Ascending aorta (tissue), 2 donors: ENCODE measurements around the gene POGZ. TPM values are rescaled to one million over a fixed set of nuclear protein-coding genes. Genes with fewer than 3 reads are reported as not detected.

ENCODE experiments used
- DNase-seq, 2 donors: peaks; one replicate each; pipeline ENCODE4 v3.0.0-alpha.2; 2019; ENCODE audit warnings: low spot score in 2 of 2
- H3K27ac ChIP-seq, 2 donors: fragments of 200-600 bp; sonication (generic); one replicate each; pipeline ENCODE4 v1.5.1; 2016 to 2017; ENCODE audit warnings: mild to moderate bottlenecking in 1 of 2
- H3K27me3 ChIP-seq: fragments of 200-600 bp; sonication (generic); one replicate; pipeline ENCODE4 v1.5.1; 2017
- H3K36me3 ChIP-seq, 2 donors: fragments of 200-600 bp; sonication (generic); one replicate each; pipeline ENCODE4 v1.5.1; 2016
- H3K4me1 ChIP-seq, 2 donors: fragments of 200-600 bp; sonication (generic); one replicate each; pipeline ENCODE4 v1.5.1; 2016 to 2017; ENCODE audit warnings: mild to moderate bottlenecking in 1 of 2
- H3K4me3 ChIP-seq, 2 donors: fragments of 200-600 bp; sonication (generic); one replicate each; pipeline ENCODE4 v1.5.1; 2016 to 2017; ENCODE audit warnings: mild to moderate bottlenecking in 1 of 2
- H3K9me3 ChIP-seq, 2 donors: fragments of 200-600 bp; sonication (generic); one replicate each; pipeline ENCODE4 v1.5.1; 2016
- intact Hi-C: fragments of 100-400 bp; cut with DNase I; formaldehyde crosslinking; loops from one replicate; pipeline ENCODE4 v1.15.1; 2023
- total RNA-seq: library from RNA; depleted of rRNA; stranded (reverse); fragments of >200 nt; gene quantifications from one replicate; pipeline ENCODE4 v1.1.0, GENCODE V29; 2016
- TF ChIP-seq, protein P1 (sequence below), 3 experiments: fragments of 200-600 bp in 2 of 3; fragments of 450-650 bp in 1 of 3; sonication (generic) in 2 of 3; IDR thresholded peaks; one replicate each; pipeline ENCODE4 v1.5.1; 2016 to 2019; ENCODE audit warnings: antibody characterized with exemption in 3 of 3, mild to moderate bottlenecking in 1 of 3, moderate library complexity in 1 of 3

Gene POGZ
- total RNA-seq, 1 donor from 2014 or later: 18.1 TPM

DNA sequence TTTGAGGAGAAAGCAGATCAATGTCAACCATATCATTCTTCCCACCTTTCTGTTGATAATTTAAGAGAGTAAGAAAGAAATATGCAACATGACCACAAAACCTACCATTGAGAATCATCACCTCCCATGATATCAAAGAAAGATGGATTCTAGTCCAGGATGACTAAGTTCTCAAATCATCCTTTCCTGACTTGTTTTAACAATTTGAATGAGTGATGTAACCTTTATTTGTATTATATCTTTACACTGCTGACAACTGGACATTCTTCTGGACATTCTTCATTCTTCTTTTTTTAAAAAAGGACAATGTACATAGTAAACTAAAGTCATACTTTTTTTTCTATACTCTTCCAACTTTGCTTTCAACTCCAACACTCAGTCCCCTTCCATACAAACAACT is 50.4 kb downstream of the POGZ start:
- H3K27ac ChIP-seq: no peak overlapping the region
- no peaks in the 10 kb centered on the region for H3K9me3 ChIP-seq
- TF ChIP-seq, protein P1, sequence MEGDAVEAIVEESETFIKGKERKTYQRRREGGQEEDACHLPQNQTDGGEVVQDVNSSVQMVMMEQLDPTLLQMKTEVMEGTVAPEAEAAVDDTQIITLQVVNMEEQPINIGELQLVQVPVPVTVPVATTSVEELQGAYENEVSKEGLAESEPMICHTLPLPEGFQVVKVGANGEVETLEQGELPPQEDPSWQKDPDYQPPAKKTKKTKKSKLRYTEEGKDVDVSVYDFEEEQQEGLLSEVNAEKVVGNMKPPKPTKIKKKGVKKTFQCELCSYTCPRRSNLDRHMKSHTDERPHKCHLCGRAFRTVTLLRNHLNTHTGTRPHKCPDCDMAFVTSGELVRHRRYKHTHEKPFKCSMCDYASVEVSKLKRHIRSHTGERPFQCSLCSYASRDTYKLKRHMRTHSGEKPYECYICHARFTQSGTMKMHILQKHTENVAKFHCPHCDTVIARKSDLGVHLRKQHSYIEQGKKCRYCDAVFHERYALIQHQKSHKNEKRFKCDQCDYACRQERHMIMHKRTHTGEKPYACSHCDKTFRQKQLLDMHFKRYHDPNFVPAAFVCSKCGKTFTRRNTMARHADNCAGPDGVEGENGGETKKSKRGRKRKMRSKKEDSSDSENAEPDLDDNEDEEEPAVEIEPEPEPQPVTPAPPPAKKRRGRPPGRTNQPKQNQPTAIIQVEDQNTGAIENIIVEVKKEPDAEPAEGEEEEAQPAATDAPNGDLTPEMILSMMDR (IDR thresholded peaks at IDR 0.05): no peak
- no peak for DNase-seq
- H3K4me1 ChIP-seq: no peaks in the 10 kb centered on the region
- no peaks in the 10 kb centered on the region for H3K27me3 ChIP-seq
- H3K4me3 ChIP-seq: no peak overlapping the region
- peaks cover 90 to 91% of the 10 kb centered on the region in 2 donors for H3K36me3 ChIP-seq
- intact Hi-C loops: no loop called here

DNA sequence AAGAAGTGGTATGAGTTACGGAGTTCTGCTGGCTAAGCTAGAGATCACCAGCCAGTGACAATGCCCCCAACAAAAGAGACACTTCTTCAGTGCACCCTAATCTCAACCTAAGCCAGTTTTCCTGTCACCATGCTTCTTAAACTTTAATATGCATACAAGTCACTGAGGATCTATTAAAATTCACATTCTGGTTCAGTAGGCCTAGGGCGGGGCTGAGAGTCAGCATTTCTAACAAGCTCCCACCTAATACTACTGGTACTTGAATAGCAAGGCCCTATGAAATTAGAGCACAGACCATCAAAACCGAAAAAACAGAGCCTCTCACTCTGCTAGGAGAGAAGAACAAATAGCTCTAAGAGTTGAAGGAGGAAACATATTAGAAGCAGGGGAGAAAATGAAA is 52.0 kb downstream of the POGZ start:
- TF ChIP-seq, protein P1 (IDR thresholded peaks at IDR 0.05): no peak
- no peaks in the 10 kb centered on the region for H3K4me1 ChIP-seq
- H3K9me3 ChIP-seq: no peaks in the 10 kb centered on the region
- intact Hi-C loops: no loop called here
- DNase-seq: no peak
- no peak overlapping the region for H3K4me3 ChIP-seq
- no peaks in the 10 kb centered on the region for H3K27me3 ChIP-seq
- H3K36me3 ChIP-seq: peaks cover 90 to 93% of the 10 kb centered on the region in 2 donors
- no peak overlapping the region for H3K27ac ChIP-seq

DNA sequence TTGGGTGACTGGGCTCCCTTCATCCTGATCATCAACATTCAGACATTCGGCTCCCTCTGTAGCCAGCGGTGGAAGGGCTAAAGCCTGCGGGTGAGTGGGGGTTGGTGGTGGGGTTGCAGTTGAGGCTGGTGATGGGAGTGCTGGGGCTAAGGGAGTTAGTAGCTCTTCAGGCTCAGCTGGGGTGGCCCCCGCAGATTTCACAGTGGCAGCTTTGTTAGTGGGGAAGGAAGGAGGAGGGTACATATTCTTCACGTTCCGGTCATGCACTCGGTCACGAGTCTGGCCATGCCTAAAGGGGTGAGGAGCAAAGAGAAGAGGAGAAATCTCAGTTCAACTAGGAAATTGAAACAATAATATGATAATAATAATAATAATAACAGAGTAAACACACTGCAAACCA is 53.1 kb downstream of the POGZ start:
- TF ChIP-seq, protein P1 (IDR thresholded peaks at IDR 0.05): no peak
- H3K4me3 ChIP-seq: no peak overlapping the region
- H3K4me1 ChIP-seq: peaks cover 0 to under 1% of the 10 kb centered on the region in 2 donors
- intact Hi-C loops: no loop called here
- peaks cover 90 to 92% of the 10 kb centered on the region in 2 donors for H3K36me3 ChIP-seq
- H3K9me3 ChIP-seq: no peaks in the 10 kb centered on the region
- no peak overlapping the region for H3K27ac ChIP-seq
- H3K27me3 ChIP-seq: no peaks in the 10 kb centered on the region
- DNase-seq: no peak

DNA sequence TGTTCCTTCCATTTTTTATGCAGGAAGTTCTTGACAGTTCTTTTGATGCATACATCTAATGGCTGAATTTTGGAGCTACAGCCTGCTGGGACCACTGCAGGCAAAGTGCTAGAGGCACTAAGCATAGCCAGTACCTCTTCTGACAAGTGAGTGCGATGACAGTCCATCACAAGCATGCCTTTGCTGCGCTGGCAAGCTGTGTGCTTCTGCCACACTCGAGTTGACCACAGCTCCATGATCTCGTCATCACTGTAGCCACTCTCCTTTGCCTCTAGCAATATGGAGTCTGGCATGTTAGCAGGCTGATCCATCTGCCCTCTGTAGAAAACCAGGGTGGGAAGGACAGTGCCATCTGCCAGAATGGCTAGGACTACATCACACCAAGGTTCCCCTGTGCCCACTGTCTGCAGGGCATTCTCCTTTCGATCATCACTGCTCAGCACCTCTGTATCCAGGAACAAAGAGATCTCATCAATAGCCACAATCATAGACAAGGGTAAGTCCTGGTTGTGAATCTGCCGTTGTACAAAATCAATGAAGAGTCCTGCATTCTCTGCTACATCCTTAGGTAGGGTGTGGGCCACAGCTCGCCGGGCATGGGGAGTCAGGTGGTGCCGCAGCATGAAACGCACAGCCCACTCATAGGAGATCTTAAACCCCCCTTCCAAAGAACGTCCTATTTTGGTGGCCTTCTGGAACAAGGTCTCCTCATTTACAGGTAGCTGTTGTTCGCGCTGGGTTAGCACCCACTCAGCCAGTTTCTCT is 53.9 kb downstream of the POGZ start:
- no peak overlapping the region for H3K27ac ChIP-seq
- no peak for DNase-seq
- intact Hi-C loops: no loop called here
- no peak overlapping the region for H3K4me3 ChIP-seq
- TF ChIP-seq, protein P1 (IDR thresholded peaks at IDR 0.05): no peak
- H3K4me1 ChIP-seq: peaks cover 3 to 9% of the 10 kb centered on the region in 2 donors
- H3K27me3 ChIP-seq: no peaks in the 10 kb centered on the region
- H3K36me3 ChIP-seq: peaks cover 88 to 89% of the 10 kb centered on the region in 2 donors
- H3K9me3 ChIP-seq: no peaks in the 10 kb centered on the region

DNA sequence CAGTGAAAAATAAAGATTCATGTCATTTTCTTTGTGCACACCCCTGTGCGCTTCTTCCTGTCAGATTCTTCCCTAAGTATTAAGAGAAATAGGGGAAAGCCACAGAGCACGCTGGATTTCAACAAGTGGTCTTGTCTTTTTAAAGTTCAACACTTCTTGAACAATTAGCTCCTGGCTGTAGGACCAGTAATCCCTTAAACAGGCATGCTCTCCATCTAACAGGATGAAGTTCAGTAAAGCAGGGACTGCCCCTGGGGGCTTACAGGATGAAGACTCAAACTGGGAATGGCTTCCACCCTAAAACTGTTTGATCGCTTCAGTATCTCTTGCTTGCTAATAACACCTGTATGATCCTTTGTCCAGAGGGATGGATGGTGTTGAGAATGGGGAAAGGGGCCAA is 55.7 kb downstream of the POGZ start:
- H3K36me3 ChIP-seq: peaks cover 71 to 72% of the 10 kb centered on the region in 2 donors
- TF ChIP-seq, protein P1 (IDR thresholded peaks at IDR 0.05): no peak
- peaks cover 6 to 12% of the 10 kb centered on the region in 2 donors for H3K4me1 ChIP-seq
- no peaks in the 10 kb centered on the region for H3K9me3 ChIP-seq
- no peak overlapping the region for H3K27ac ChIP-seq
- H3K27me3 ChIP-seq: no peaks in the 10 kb centered on the region
- intact Hi-C loops: no loop called here
- H3K4me3 ChIP-seq: no peak overlapping the region
- no peak for DNase-seq
